T-helper 1 cell treated with Interleukin-12 subunit alpha and Interleukin-12 subunit beta and Interleukin-4 antibody, amounts not matched to agents 30 μg/mL and 1 μg/mL, for 36 hours (primary cell): ENCODE data around the gene ZSCAN12.
A peak's percentile ranks its signal among the peaks of the same experiment; 100 is the strongest.
"Not testable (repeated sequence)": the region's sequence is repeated elsewhere in the genome, so short reads cannot be mapped to it uniquely, and the experiment has no call there.

ENCODE experiments used
- H3K27ac Mint-ChIP-seq: one replicate; pipeline ENCODE4 v1.8.0; 2021; ENCODE audit warnings: mild to moderate bottlenecking, mixed read lengths
- H3K27me3 Mint-ChIP-seq: one replicate; pipeline ENCODE4 v1.8.0; 2021; ENCODE audit warnings: low read depth, mixed read lengths
- H3K36me3 Mint-ChIP-seq: one replicate; pipeline ENCODE4 v1.8.0; 2021; ENCODE audit warnings: low read depth, mixed read lengths
- H3K4me1 Mint-ChIP-seq: one replicate; pipeline ENCODE4 v1.8.0; 2021; ENCODE audit warnings: low read depth, mixed read lengths
- H3K4me3 Mint-ChIP-seq: one replicate; pipeline ENCODE4 v1.8.0; 2021; ENCODE audit warnings: mild to moderate bottlenecking, moderate library complexity, mixed read lengths
- H3K9me3 Mint-ChIP-seq: one replicate; pipeline ENCODE4 v1.8.0; 2021; ENCODE audit warnings: mixed read lengths

ZSCAN12 gene

GRCh38 chr6:28377879-28378278 lies 21.7 kb downstream of the ZSCAN12 start:
- peaks cover 16% of the 10 kb centered on the region for H3K9me3 Mint-ChIP-seq
- peaks cover 47% of the 10 kb centered on the region for H3K36me3 Mint-ChIP-seq
- no peak overlapping the region for H3K4me3 Mint-ChIP-seq
- peaks cover 2% of the 10 kb centered on the region for H3K4me1 Mint-ChIP-seq
- H3K27ac Mint-ChIP-seq, result no peak overlapping the region
- no peaks in the 10 kb centered on the region for H3K27me3 Mint-ChIP-seq

- Mint-ChIP-seq H3K27ac (no peak overlapping the region), H3K4me1 (no peaks in the 10 kb centered on the region), H3K4me3 (no peak overlapping the region), H3K36me3 (peaks cover 16% of the 10 kb centered on the region), H3K9me3 (no peaks in the 10 kb centered on the region), H3K27me3 (no peaks in the 10 kb centered on the region)
These were observed 25.6 kb downstream of the ZSCAN12 start for GRCh38 chr6:28373925-28374324.

- Mint-ChIP-seq H3K4me1 (no peaks in the 10 kb centered on the region), H3K27me3 (no peaks in the 10 kb centered on the region), H3K27ac (no peak overlapping the region), H3K4me3 (no peak overlapping the region), H3K36me3 (peaks cover 9% of the 10 kb centered on the region), H3K9me3 (no peaks in the 10 kb centered on the region)
These were observed 27.7 kb downstream of the ZSCAN12 start for GRCh38 chr6:28371706-28372451.

GRCh38 chr6:28371280-28371679 lies 28.3 kb downstream of the ZSCAN12 start:
- H3K27me3 Mint-ChIP-seq, result no peaks in the 10 kb centered on the region
- H3K36me3 Mint-ChIP-seq, result peaks cover 9% of the 10 kb centered on the region
- no peaks in the 10 kb centered on the region for H3K9me3 Mint-ChIP-seq
- H3K27ac Mint-ChIP-seq, result no peak overlapping the region
- H3K4me1 Mint-ChIP-seq, result no peaks in the 10 kb centered on the region
- H3K4me3 Mint-ChIP-seq, result no peak overlapping the region

- Mint-ChIP-seq H3K4me1 (no peaks in the 10 kb centered on the region), H3K4me3 (no peak overlapping the region), H3K36me3 (peaks cover 10% of the 10 kb centered on the region), H3K27ac (no peak overlapping the region), H3K27me3 (no peaks in the 10 kb centered on the region), H3K9me3 (no peaks in the 10 kb centered on the region)
These were observed 29.1 kb downstream of the ZSCAN12 start for GRCh38 chr6:28370440-28370839.

GRCh38 chr6:28369463-28369862 lies 30.1 kb downstream of the ZSCAN12 start:
- Mint-ChIP-seq H3K27me3 (no peaks in the 10 kb centered on the region), H3K4me1 (no peaks in the 10 kb centered on the region), H3K4me3 (no peak overlapping the region), H3K27ac (no peak overlapping the region), H3K36me3 (peaks cover 13% of the 10 kb centered on the region), H3K9me3 (no peaks in the 10 kb centered on the region)

GRCh38 chr6:28368522-28368921 lies 31.0 kb downstream of the ZSCAN12 start:
- H3K27me3 Mint-ChIP-seq, result no peaks in the 10 kb centered on the region
- peaks cover 16% of the 10 kb centered on the region for H3K36me3 Mint-ChIP-seq
- no peak overlapping the region for H3K4me3 Mint-ChIP-seq
- no peaks in the 10 kb centered on the region for H3K4me1 Mint-ChIP-seq
- no peaks in the 10 kb centered on the region for H3K9me3 Mint-ChIP-seq
- H3K27ac Mint-ChIP-seq, result no peak overlapping the region

- not testable (repeated sequence) for H3K4me1 Mint-ChIP-seq, H3K27me3 Mint-ChIP-seq, H3K4me3 Mint-ChIP-seq, H3K9me3 Mint-ChIP-seq, H3K27ac Mint-ChIP-seq
- H3K36me3 Mint-ChIP-seq, result peaks cover 20% of the 10 kb centered on the region
These were observed 34.0 kb downstream of the ZSCAN12 start for GRCh38 chr6:28365590-28365989.

- no peaks in the 10 kb centered on the region for H3K27me3 Mint-ChIP-seq
- peaks cover 8% of the 10 kb centered on the region for H3K4me1 Mint-ChIP-seq
- H3K36me3 Mint-ChIP-seq, result peaks cover 21% of the 10 kb centered on the region
- no peak overlapping the region for H3K4me3 Mint-ChIP-seq
- H3K27ac Mint-ChIP-seq, result no peak overlapping the region
- H3K9me3 Mint-ChIP-seq, result no peaks in the 10 kb centered on the region
These were observed 38.6 kb downstream of the ZSCAN12 start for GRCh38 chr6:28360961-28361360.

- not testable (repeated sequence) for H3K36me3 Mint-ChIP-seq, H3K4me3 Mint-ChIP-seq, H3K27ac Mint-ChIP-seq, H3K9me3 Mint-ChIP-seq, H3K27me3 Mint-ChIP-seq
- H3K4me1 Mint-ChIP-seq, result peaks cover 17% of the 10 kb centered on the region
These were observed 40.0 kb downstream of the ZSCAN12 start for GRCh38 chr6:28359562-28359961.

GRCh38 chr6:28357036-28357435 lies 42.5 kb downstream of the ZSCAN12 start:
- peaks cover 24% of the 10 kb centered on the region for H3K4me1 Mint-ChIP-seq
- H3K27me3 Mint-ChIP-seq, result no peaks in the 10 kb centered on the region
- peaks cover 10% of the 10 kb centered on the region for H3K36me3 Mint-ChIP-seq
- H3K27ac Mint-ChIP-seq, result no peak overlapping the region
- no peaks in the 10 kb centered on the region for H3K9me3 Mint-ChIP-seq
- H3K4me3 Mint-ChIP-seq, result no peak overlapping the region

- no peak overlapping the region for H3K27ac Mint-ChIP-seq
- no peaks in the 10 kb centered on the region for H3K27me3 Mint-ChIP-seq
- H3K4me1 Mint-ChIP-seq, result peaks cover 25% of the 10 kb centered on the region
- H3K36me3 Mint-ChIP-seq, result peaks cover 11% of the 10 kb centered on the region
- no peak overlapping the region for H3K4me3 Mint-ChIP-seq
- no peaks in the 10 kb centered on the region for H3K9me3 Mint-ChIP-seq
These were observed 42.9 kb downstream of the ZSCAN12 start for GRCh38 chr6:28356666-28357020.

- peak overlapping the region; percentile 80 for H3K27ac Mint-ChIP-seq
- H3K4me3 Mint-ChIP-seq, result peak overlapping the region; percentile 93
- H3K9me3 Mint-ChIP-seq, result no peaks in the 10 kb centered on the region
- peaks cover 30% of the 10 kb centered on the region for H3K4me1 Mint-ChIP-seq
- no peaks in the 10 kb centered on the region for H3K27me3 Mint-ChIP-seq
- H3K36me3 Mint-ChIP-seq, result peaks cover 11% of the 10 kb centered on the region
These were observed 43.5 kb downstream of the ZSCAN12 start for GRCh38 chr6:28355743-28356665.

- Mint-ChIP-seq H3K27me3 (no peaks in the 10 kb centered on the region), H3K9me3 (no peaks in the 10 kb centered on the region), H3K4me1 (peaks cover 39% of the 10 kb centered on the region), H3K4me3 (peak overlapping the region; percentile 93), H3K36me3 (peaks cover 9% of the 10 kb centered on the region), H3K27ac (no peak overlapping the region)
These were observed 44.6 kb downstream of the ZSCAN12 start for GRCh38 chr6:28354688-28355554.
